Gastrocnemius medialis (tissue), 4 donors: Measurements from ENCODE around the gene TCAP.

Source experiments
- POLR2A ChIP-seq, 2 donors: fragments of 450-650 bp; IDR thresholded peaks; one replicate each; pipeline ENCODE4 v1.6.1; 2017; ENCODE audit warnings: antibody characterized with exemption in 2 of 2, mild to moderate bottlenecking in 2 of 2, moderate library complexity in 2 of 2
- TF ChIP-seq, protein P1 (sequence below), 5 experiments: fragments of 450-650 bp in 3 of 5; fragments of 200-600 bp in 2 of 5; sonication (generic) in 2 of 5; IDR thresholded peaks in 4 of 5; conservative IDR thresholded peaks in 1 of 5; 1 replicate in 4 of 5; 2 replicates in 1 of 5; pipeline ENCODE4 v1.5.1; 2016 to 2019; ENCODE audit warnings: antibody characterized with exemption in 5 of 5, mild to moderate bottlenecking in 3 of 5, moderate library complexity in 3 of 5

DNA sequence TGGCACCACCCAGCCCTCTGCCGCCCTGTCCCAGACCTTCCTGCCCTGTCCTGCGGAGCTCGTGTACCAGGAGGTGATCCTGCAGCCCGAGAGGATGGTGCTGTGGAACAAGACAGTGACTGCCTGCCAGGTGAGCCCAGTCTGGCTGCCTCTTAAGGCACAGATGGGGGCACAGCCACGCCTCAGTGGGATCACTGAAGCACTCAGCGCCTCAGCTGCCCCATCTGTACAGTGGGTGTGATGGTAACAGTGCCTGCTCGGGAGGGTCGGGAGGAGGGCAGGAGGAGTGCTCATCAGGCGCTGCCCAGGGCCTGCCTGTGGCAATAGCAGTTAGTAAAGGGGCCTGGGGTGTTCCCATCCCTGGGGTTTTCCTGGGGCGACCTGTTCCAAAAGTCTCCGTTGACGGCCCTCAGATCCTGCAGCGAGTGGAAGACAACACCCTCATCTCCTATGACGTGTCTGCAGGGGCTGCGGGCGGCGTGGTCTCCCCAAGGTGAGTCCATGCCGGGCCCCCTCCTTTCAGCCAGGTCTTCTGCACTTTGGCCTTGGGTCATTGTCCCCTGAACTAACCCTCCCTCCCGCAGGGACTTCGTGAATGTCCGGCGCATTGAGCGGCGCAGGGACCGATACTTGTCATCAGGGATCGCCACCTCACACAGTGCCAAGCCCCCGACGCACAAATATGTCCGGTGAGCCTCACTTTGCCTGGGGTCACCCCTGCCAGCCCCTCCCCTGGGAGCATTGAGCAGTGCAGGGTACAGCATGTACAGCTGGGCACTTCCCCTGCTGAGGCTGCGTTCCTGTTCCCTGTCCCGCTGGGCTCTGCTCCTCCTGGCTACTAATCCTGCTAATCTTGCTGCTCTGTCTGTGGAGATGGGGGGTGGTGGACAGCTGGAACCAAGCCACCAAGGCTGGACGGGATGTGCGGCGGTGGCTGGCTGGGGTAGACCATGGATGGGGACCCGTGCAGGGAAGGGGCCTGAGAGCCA is 4.5 kb upstream of the TCAP start:
- TF ChIP-seq, protein P1, sequence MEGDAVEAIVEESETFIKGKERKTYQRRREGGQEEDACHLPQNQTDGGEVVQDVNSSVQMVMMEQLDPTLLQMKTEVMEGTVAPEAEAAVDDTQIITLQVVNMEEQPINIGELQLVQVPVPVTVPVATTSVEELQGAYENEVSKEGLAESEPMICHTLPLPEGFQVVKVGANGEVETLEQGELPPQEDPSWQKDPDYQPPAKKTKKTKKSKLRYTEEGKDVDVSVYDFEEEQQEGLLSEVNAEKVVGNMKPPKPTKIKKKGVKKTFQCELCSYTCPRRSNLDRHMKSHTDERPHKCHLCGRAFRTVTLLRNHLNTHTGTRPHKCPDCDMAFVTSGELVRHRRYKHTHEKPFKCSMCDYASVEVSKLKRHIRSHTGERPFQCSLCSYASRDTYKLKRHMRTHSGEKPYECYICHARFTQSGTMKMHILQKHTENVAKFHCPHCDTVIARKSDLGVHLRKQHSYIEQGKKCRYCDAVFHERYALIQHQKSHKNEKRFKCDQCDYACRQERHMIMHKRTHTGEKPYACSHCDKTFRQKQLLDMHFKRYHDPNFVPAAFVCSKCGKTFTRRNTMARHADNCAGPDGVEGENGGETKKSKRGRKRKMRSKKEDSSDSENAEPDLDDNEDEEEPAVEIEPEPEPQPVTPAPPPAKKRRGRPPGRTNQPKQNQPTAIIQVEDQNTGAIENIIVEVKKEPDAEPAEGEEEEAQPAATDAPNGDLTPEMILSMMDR (IDR thresholded peaks at IDR 0.05 in 4 of 5, conservative IDR thresholded peaks at IDR 0.05 in 1 of 5), result no peak
- TF ChIP-seq POLR2A (IDR thresholded peaks at IDR 0.05), result no peak
